ENCODE data around the gene HECW1. TPM values are rescaled to one million over a fixed set of nuclear protein-coding genes. Genes with fewer than 3 reads are reported as not detected.

HECW1 gene
- total and polyA plus RNA-seq, 4 donors = 0.05 TPM; not detected in 3

- 89% methylated on average over 10 of the region's 10 CpGs for WGBS
These were observed 416.3 kb downstream of the HECW1 start for GRCh38 chr7:43528576-43529354.

DNA sequence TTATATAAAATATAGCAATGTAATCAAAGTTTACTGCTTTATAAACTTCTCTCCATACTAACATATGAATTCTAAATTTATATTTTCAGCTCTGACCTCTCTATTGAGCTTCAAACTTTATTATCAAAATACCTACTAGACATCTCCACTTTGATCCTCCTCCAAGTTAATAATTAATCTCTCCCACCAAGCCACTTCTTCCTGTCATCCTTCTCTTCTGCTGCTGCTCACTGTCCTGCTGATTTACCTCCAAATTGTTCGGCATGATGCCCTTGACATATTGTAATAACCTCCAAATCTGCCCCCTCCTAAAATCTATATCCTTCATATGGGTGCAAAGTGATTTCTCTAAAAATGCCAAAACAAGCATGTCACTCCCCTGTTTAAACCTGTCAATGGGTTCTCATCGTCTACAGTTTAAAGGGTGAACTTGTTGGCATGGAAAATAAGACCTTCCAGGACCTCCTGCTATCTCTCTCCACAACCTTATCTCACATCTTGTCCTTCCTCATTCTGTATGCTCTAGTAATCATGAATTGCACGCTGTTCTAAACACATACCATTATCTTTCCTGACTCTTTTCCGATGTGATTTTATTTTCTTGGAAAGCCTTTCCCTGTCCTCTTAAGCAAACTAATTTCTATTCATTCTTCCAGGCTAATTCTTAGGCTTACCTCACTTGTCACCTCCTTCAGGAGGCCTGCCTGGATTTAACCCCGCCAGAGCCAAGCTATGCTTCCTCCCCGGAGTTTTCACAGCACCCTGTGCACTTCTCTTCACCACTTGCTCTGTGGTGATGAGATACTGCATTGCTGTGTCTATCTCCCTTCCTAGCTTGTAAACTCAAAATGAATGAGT is 418.3 kb downstream of the HECW1 start:
- Histone ChIP-seq H3K36me3 (ENCODE audit: control insufficient read depth in 4 of 4, insufficient read depth in 3 of 4, low read depth in 1 of 4, low read length in 3 of 4) (no peaks in the 10 kb centered on the region), H3K27me3 (ENCODE audit: control insufficient read depth in 4 of 4, insufficient read depth in 4 of 4, low read length in 3 of 4) (no peaks in the 10 kb centered on the region), H3K27ac (ENCODE audit: low read depth in 1 of 2, low read length in 2 of 2) (no peak overlapping the region), H3K9ac (ENCODE audit: low read depth in 1 of 2, low read length in 2 of 2) (no peak overlapping the region), H3K9me3 (ENCODE audit: control insufficient read depth in 4 of 4, low read length in 3 of 4) (no peaks in the 10 kb centered on the region), H3K4me1 (ENCODE audit: control insufficient read depth in 4 of 4, insufficient read depth in 4 of 4, low read length in 3 of 4) (no peaks in the 10 kb centered on the region), H3K4me3 (ENCODE audit: low read depth in 1 of 3, low read length in 3 of 3) (no peak overlapping the region)
- no peak for TF ChIP-seq GABPA (IDR thresholded peaks at IDR 0.05 in 1 of 2, conservative IDR thresholded peaks at IDR 0.05 in 1 of 2)
- TF ChIP-seq ZBTB33 (IDR thresholded peaks at IDR 0.05) = no peak
- no peak for TF ChIP-seq TAF1 (conservative IDR thresholded peaks at IDR 0.05)
- TF ChIP-seq RAD21 (IDR thresholded peaks at IDR 0.05) = no peak
- no peak for TF ChIP-seq HNF4A (conservative IDR thresholded peaks at IDR 0.05)
- TF ChIP-seq NR2F2 (IDR thresholded peaks at IDR 0.05) = no peak
- no peak for TF ChIP-seq YY1 (IDR thresholded peaks at IDR 0.05)
- TF ChIP-seq FOXA1 (IDR thresholded peaks at IDR 0.05) = no peak
- TF ChIP-seq SP1 (IDR thresholded peaks at IDR 0.05) = no peak
- no peak for TF ChIP-seq EGR1 (IDR thresholded peaks at IDR 0.05; ENCODE audit: low read depth in 2 of 2)
- TF ChIP-seq, protein P1, sequence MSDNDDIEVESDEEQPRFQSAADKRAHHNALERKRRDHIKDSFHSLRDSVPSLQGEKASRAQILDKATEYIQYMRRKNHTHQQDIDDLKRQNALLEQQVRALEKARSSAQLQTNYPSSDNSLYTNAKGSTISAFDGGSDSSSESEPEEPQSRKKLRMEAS (IDR thresholded peaks at IDR 0.05) = no peak
- no peak for TF ChIP-seq HNF4G (IDR thresholded peaks at IDR 0.05)
- TF ChIP-seq FOXA2 (IDR thresholded peaks at IDR 0.05) = no peak
- TF ChIP-seq JUND (IDR thresholded peaks at IDR 0.05) = no peak
- TF ChIP-seq REST (IDR thresholded peaks at IDR 0.05) = no peak
- no peak for TF ChIP-seq RXRA (IDR thresholded peaks at IDR 0.05)
- TF ChIP-seq, protein P2, sequence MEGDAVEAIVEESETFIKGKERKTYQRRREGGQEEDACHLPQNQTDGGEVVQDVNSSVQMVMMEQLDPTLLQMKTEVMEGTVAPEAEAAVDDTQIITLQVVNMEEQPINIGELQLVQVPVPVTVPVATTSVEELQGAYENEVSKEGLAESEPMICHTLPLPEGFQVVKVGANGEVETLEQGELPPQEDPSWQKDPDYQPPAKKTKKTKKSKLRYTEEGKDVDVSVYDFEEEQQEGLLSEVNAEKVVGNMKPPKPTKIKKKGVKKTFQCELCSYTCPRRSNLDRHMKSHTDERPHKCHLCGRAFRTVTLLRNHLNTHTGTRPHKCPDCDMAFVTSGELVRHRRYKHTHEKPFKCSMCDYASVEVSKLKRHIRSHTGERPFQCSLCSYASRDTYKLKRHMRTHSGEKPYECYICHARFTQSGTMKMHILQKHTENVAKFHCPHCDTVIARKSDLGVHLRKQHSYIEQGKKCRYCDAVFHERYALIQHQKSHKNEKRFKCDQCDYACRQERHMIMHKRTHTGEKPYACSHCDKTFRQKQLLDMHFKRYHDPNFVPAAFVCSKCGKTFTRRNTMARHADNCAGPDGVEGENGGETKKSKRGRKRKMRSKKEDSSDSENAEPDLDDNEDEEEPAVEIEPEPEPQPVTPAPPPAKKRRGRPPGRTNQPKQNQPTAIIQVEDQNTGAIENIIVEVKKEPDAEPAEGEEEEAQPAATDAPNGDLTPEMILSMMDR (IDR thresholded peaks at IDR 0.05; ENCODE audit: low read depth, low read length, missing input control) = no peak
- WGBS = 46% methylated on average over 6 of the region's 6 CpGs
- no peak for DNase-seq (ENCODE audit: low spot score)

More at GRCh38 chr7:43528576-43529354, 416.3 kb downstream of the HECW1 start:
- H3K4me1 ChIP-seq (ENCODE audit: control insufficient read depth in 4 of 4, insufficient read depth in 4 of 4, low read length in 3 of 4) = no peaks in the 10 kb centered on the region
- H3K27ac ChIP-seq (ENCODE audit: low read depth in 1 of 2, low read length in 2 of 2) = no peak overlapping the region
- DNase-seq (ENCODE audit: low spot score) = no peak
- no peaks in the 10 kb centered on the region for H3K9me3 ChIP-seq (ENCODE audit: control insufficient read depth in 4 of 4, low read length in 3 of 4)
- no peak for TF ChIP-seq TAF1 (conservative IDR thresholded peaks at IDR 0.05)
- TF ChIP-seq FOXA1 (IDR thresholded peaks at IDR 0.05) = no peak
- no peak overlapping the region for H3K9ac ChIP-seq (ENCODE audit: low read depth in 1 of 2, low read length in 2 of 2)
- no peaks in the 10 kb centered on the region for H3K27me3 ChIP-seq (ENCODE audit: control insufficient read depth in 4 of 4, insufficient read depth in 4 of 4, low read length in 3 of 4)
- no peaks in the 10 kb centered on the region for H3K36me3 ChIP-seq (ENCODE audit: control insufficient read depth in 4 of 4, insufficient read depth in 3 of 4, low read depth in 1 of 4, low read length in 3 of 4)
- H3K4me3 ChIP-seq (ENCODE audit: low read depth in 1 of 3, low read length in 3 of 3) = no peak overlapping the region
